AG09309 (cell line): ENCODE data around the gene BRIP1.

ENCODE experiments used
- DNase-seq: peaks from one replicate; pipeline ENCODE4 v3.0.0-alpha.2; 2010; ENCODE audit warnings: low read depth
- H3K4me3 ChIP-seq: 2 replicates; pipeline ENCODE4 v1.5.1; 2011; ENCODE audit warnings: mild to moderate bottlenecking, low read depth, low read length, moderate library complexity; ENCODE audit not compliant: control insufficient read depth
- TF ChIP-seq, protein P1 (sequence below): IDR thresholded peaks from 2 replicates; pipeline ENCODE4 v1.5.1; 2011; ENCODE audit warnings: mild to moderate bottlenecking, low read depth, low read length, inconsistent platforms; ENCODE audit not compliant: insufficient read depth, control insufficient read depth; ENCODE audit errors: missing control alignments

BRIP1 gene

DNA sequence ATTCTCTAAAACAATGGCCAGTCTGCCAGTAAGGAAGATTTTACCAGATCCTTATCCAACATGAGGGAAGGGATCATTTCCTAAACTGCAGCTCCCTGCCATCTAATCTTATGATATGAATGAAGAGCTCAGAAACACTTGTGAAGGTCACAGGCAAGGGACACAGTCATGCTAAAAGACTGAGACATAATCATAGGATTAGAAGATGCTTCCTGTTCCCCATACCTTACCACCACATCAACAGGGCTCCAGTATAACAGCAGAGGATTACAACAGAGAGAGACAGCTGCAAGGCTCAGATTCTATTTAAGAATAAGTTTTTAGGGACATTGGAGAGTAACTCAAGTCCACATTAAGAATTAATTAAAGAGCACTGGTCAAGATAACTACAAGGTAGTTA, 93.3 kb downstream of the BRIP1 start:
- no peak overlapping the region for H3K4me3 ChIP-seq
- TF ChIP-seq, protein P1, sequence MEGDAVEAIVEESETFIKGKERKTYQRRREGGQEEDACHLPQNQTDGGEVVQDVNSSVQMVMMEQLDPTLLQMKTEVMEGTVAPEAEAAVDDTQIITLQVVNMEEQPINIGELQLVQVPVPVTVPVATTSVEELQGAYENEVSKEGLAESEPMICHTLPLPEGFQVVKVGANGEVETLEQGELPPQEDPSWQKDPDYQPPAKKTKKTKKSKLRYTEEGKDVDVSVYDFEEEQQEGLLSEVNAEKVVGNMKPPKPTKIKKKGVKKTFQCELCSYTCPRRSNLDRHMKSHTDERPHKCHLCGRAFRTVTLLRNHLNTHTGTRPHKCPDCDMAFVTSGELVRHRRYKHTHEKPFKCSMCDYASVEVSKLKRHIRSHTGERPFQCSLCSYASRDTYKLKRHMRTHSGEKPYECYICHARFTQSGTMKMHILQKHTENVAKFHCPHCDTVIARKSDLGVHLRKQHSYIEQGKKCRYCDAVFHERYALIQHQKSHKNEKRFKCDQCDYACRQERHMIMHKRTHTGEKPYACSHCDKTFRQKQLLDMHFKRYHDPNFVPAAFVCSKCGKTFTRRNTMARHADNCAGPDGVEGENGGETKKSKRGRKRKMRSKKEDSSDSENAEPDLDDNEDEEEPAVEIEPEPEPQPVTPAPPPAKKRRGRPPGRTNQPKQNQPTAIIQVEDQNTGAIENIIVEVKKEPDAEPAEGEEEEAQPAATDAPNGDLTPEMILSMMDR = no peak
- no peak for DNase-seq

- TF ChIP-seq, protein P1 = no peak
- no peak for DNase-seq
- H3K4me3 ChIP-seq = no peak overlapping the region
These were observed 94.9 kb downstream of the BRIP1 start for GRCh38 chr17:61768405-61768804.

DNA sequence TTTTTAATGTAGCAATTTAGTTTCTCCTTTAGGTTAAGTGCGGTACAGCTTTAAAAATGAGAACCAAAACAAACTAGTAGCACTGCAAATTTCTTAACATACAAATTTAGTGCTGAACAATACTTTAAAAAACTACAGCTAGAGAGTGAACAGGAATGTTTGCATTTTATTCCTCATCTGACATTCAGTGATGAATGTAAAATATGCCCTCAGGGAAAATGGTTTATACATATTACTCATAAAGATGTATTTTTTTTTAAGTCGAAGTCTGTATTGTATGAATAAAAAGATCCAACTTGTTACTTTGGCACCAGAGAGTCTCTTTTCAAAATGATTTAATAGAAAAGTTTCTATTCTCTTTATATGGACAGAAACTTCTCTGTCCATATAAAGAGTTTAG, 96.8 kb downstream of the BRIP1 start:
- TF ChIP-seq, protein P1 = no peak
- DNase-seq = no peak
- no peak overlapping the region for H3K4me3 ChIP-seq

DNA sequence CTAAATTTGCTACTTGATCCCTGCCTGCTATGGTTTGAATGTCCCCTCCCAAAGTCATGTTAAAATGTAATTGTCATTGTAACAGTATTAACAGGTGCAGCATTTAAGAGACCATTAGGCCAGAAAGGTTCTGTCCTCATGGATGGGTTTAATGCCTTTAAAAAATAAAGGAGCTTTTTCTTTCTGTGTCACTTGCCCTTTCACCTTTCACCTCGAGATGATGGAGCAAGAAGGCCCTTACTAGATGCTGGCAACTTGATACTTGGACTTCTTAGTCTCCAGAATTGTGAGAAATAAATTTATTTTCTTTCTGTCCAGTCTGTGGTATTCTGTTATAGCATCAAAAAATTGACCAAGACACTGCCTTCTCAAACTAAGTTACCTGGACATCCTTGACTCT, 98.5 kb downstream of the BRIP1 start:
- TF ChIP-seq, protein P1 = no peak
- H3K4me3 ChIP-seq = no peak overlapping the region
- DNase-seq = no peak

DNA sequence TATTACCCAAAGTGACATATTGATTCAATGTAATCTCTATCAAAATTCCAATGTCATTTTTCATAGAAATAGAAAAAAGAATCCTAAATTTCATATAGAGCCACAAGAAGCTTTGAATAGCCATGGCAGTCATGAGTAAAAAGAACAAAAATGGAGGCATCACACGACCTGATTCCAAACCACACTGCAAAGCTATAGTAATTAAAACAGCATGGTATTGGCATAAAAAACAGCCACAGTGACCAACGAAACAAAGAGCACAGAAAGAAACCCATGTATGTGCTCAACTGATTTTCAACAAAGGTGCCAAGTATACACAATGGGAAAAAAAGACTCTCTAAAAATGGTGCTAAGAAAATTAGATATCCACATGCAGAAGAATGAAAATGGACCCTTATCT, 101.5 kb downstream of the BRIP1 start:
- TF ChIP-seq, protein P1 = no peak
- DNase-seq = no peak
- H3K4me3 ChIP-seq = no peak overlapping the region

DNA sequence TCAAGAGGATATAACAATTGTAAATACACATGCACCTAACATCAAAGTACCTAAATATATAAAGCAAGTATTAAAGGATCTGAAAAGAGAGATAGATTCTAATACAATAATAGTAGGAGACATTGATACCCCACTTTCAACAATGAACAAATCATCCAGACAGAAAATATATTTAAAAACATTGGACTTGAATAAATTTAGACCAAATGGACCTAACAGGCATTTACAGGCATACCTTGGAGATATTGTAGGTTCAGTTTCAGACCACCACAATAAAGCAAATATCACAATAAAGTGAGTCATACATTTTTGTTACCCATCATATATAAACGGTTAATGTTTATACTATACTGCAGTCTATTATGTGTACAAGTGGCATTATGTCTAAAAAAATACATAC, 104.0 kb downstream of the BRIP1 start:
- no peak for DNase-seq
- H3K4me3 ChIP-seq = no peak overlapping the region
- TF ChIP-seq, protein P1 = no peak

DNA sequence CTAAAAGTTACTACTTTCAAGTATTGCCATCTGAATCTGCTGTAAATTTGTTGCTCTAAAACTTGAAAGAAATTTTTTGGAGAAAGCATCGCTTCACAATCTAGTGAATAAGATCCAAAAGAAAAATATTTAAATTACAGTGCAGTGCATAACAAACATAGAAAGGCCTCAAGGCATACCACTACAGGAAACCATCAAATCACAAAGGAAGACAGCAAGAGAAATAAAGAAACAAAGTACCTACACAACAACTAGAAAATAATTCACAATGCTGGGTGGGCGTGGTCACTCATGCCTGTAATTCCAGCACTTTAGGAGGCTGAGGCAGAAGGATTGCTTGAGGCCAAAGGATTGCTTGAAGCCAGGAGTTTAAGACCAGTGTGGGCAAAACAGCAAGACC, 104.9 kb downstream of the BRIP1 start:
- no peak overlapping the region for H3K4me3 ChIP-seq
- TF ChIP-seq, protein P1 = no peak
- DNase-seq = no peak
